GM18499 (cell line): Measurements from ENCODE around the gene LANCL2.

Source experiments
- ATAC-seq: cut with Tn5 transposase; IDR thresholded peaks from one replicate; pipeline ENCODE4 v1.9.1; 2021; ENCODE audit warnings: moderate number of reproducible peaks; ENCODE audit not compliant: insufficient read depth, unreplicated experiment

Gene LANCL2

GRCh38 chr7:55432939-55433784 is 68.0 kb downstream of the LANCL2 start:
- peak; percentile 78 for ATAC-seq

- ATAC-seq, result no peak
Measured at GRCh38 chr7:55435466-55435865, 70.3 kb downstream of the LANCL2 start.

GRCh38 chr7:55436457-55436856 is 71.3 kb downstream of the LANCL2 start:
- ATAC-seq, result no peak

- ATAC-seq, result no peak
Measured at GRCh38 chr7:55437375-55437774, 72.2 kb downstream of the LANCL2 start.

- no peak for ATAC-seq
Measured at GRCh38 chr7:55438085-55438756, 73.1 kb downstream of the LANCL2 start.

- ATAC-seq, result no peak
Measured at GRCh38 chr7:55438757-55439525, 73.8 kb downstream of the LANCL2 start.

- no peak for ATAC-seq
Measured at GRCh38 chr7:55439627-55440026, 74.5 kb downstream of the LANCL2 start.

- ATAC-seq, result no peak
Measured at GRCh38 chr7:55440040-55440690, 75.0 kb downstream of the LANCL2 start.

- ATAC-seq, result no peak
Measured at GRCh38 chr7:55441002-55441401, 75.9 kb downstream of the LANCL2 start.

- ATAC-seq, result no peak
Measured at GRCh38 chr7:55441774-55442522, 76.8 kb downstream of the LANCL2 start.

GRCh38 chr7:55444786-55445185 is 79.6 kb downstream of the LANCL2 start:
- no peak for ATAC-seq

GRCh38 chr7:55448526-55448925 is 83.4 kb downstream of the LANCL2 start:
- no peak for ATAC-seq

GRCh38 chr7:55449205-55449991 is 84.3 kb downstream of the LANCL2 start:
- no peak for ATAC-seq

- no peak for ATAC-seq
Measured at GRCh38 chr7:55449992-55450535, 84.9 kb downstream of the LANCL2 start.

- ATAC-seq, result no peak
Measured at GRCh38 chr7:55452971-55453370, 87.8 kb downstream of the LANCL2 start.

- no peak for ATAC-seq
Measured at GRCh38 chr7:55457801-55458200, 92.7 kb downstream of the LANCL2 start.

GRCh38 chr7:55458351-55458750 is 93.2 kb downstream of the LANCL2 start:
- ATAC-seq, result no peak

GRCh38 chr7:55463686-55464262 is 98.6 kb downstream of the LANCL2 start:
- ATAC-seq, result no peak
